GM12892 (cell line): ENCODE results near the gene DPF1.

Experiments used
- DNase-seq: peaks from one replicate; pipeline ENCODE4 v3.0.0; 2011; ENCODE audit not compliant: insufficient read length
- FAIRE-seq: peaks from 2 replicates; lab custom pipeline; 2011; peaks lifted over from hg19 to GRCh38; lab: Jason Lieb, UNC
- POLR2A ChIP-seq: IDR thresholded peaks from 2 replicates; pipeline ENCODE4 v1.6.1; 2011; ENCODE audit warnings: low read depth, low read length, control low read depth
- POLR2AphosphoS5 ChIP-seq: IDR thresholded peaks from 2 replicates; pipeline ENCODE4 v1.6.1; 2011; ENCODE audit warnings: low read depth, low read length, control low read depth
- TAF1 ChIP-seq: IDR thresholded peaks from 2 replicates; pipeline ENCODE4 v1.6.1; 2011; ENCODE audit warnings: low read depth, mild to moderate bottlenecking, control low read depth, low read length, borderline replicate concordance

The DPF1 gene

GRCh38 chr19:38202504-38202903, 21.5 kb downstream of the DPF1 start:
- DNase-seq (no peak), FAIRE-seq (no peak)
- TF ChIP-seq POLR2A (no peak), TAF1 (no peak)

- no peak for DNase-seq
- TF ChIP-seq POLR2AphosphoS5 (no peak), POLR2A (no peak), TAF1 (no peak)
- FAIRE-seq = no peak
Observed at GRCh38 chr19:38201731-38202130, 22.3 kb downstream of the DPF1 start.

GRCh38 chr19:38199340-38199739, 24.7 kb downstream of the DPF1 start:
- FAIRE-seq = no peak
- no peak for DNase-seq
- TF ChIP-seq TAF1 (no peak), POLR2AphosphoS5 (no peak), POLR2A (no peak)

GRCh38 chr19:38197937-38198704, 25.9 kb downstream of the DPF1 start:
- FAIRE-seq (no peak), DNase-seq (no peak)
- no peak for TF ChIP-seq POLR2A
- TF ChIP-seq POLR2AphosphoS5 = no peak
- TF ChIP-seq TAF1 = no peak

GRCh38 chr19:38196948-38197656, 26.9 kb downstream of the DPF1 start:
- TF ChIP-seq POLR2AphosphoS5 (no peak), TAF1 (no peak), POLR2A (no peak)
- FAIRE-seq = no peak
- DNase-seq = no peak

GRCh38 chr19:38196245-38196837, 27.7 kb downstream of the DPF1 start:
- DNase-seq (no peak), FAIRE-seq (no peak)
- TF ChIP-seq POLR2AphosphoS5 (no peak), POLR2A (no peak), TAF1 (no peak)

- FAIRE-seq (no peak), DNase-seq (no peak)
- TF ChIP-seq POLR2A (no peak), POLR2AphosphoS5 (no peak), TAF1 (no peak)
Observed at GRCh38 chr19:38195237-38195636, 28.8 kb downstream of the DPF1 start.

- FAIRE-seq (no peak), DNase-seq (no peak)
- TF ChIP-seq TAF1 (no peak), POLR2A (no peak), POLR2AphosphoS5 (no peak)
Observed at GRCh38 chr19:38194061-38194701, 29.8 kb downstream of the DPF1 start.

- no peak for TF ChIP-seq POLR2A
- TF ChIP-seq POLR2AphosphoS5 = no peak
- TF ChIP-seq TAF1 = no peak
- FAIRE-seq (no peak), DNase-seq (no peak)
Observed at GRCh38 chr19:38193445-38193844, 30.6 kb downstream of the DPF1 start.

- FAIRE-seq (no peak), DNase-seq (no peak)
- TF ChIP-seq TAF1 = no peak
- TF ChIP-seq POLR2AphosphoS5 = no peak
- TF ChIP-seq POLR2A = no peak
Observed at GRCh38 chr19:38191747-38192146, 32.3 kb downstream of the DPF1 start.

GRCh38 chr19:38190793-38191192, 33.2 kb downstream of the DPF1 start:
- DNase-seq (no peak), FAIRE-seq (no peak)
- TF ChIP-seq TAF1 = no peak
